ENCODE results near the gene DYRK3. TPM values are rescaled to one million over a fixed set of nuclear protein-coding genes. Genes with fewer than 3 reads are reported as not detected.

Gene DYRK3
- total and polyA plus RNA-seq, 9 of the 15 experiments (the other 6 are each of a cell fraction or from before 2014, with no cell fraction given), result 4.5 to 33.7 (median 25.7) TPM

- TF ChIP-seq MGA (IDR thresholded peaks at IDR 0.05) (peak; percentile 99), TRIM24 (IDR thresholded peaks at IDR 0.05) (no peak), ID3 (CRISPR knock-in tag; IDR thresholded peaks at IDR 0.05) (no peak), ID3 (tag; IDR thresholded peaks at IDR 0.05) (peak; percentile 80), MTA2 (IDR thresholded peaks at IDR 0.05; ENCODE audit: low read depth) (no peak), ATF4 (CRISPR knock-in tag; IDR thresholded peaks at IDR 0.05) (no peak)
Measured at GRCh38 chr1:206635080-206635977, at the start of gene DYRK3 (continued).
